Endothelial cell of umbilical vein (primary cell): Measurements from ENCODE around the gene ABTB2.

Experiments used
- EZH2 ChIP-seq: IDR thresholded peaks from 2 replicates; pipeline ENCODE4 v1.6.1; 2012; ENCODE audit warnings: borderline replicate concordance, low read depth, mild to moderate bottlenecking, moderate library complexity, low read length, inconsistent platforms; ENCODE audit not compliant: severe bottlenecking
- FOS ChIP-seq: IDR thresholded peaks from 2 replicates; pipeline ENCODE4 v1.6.1; 2011; ENCODE audit warnings: mild to moderate bottlenecking, low read length, moderate library complexity, borderline replicate concordance; ENCODE audit not compliant: insufficient read depth
- JUN ChIP-seq: IDR thresholded peaks from 2 replicates; pipeline ENCODE4 v1.6.1; 2011; ENCODE audit warnings: borderline replicate concordance, low read depth; ENCODE audit not compliant: insufficient read length, insufficient read depth
- POLR2A ChIP-seq: IDR thresholded peaks from 2 replicates; pipeline ENCODE4 v1.6.1; 2012; ENCODE audit warnings: low read depth, mild to moderate bottlenecking, control low read depth, low read length
- POLR2AphosphoS5 ChIP-seq: IDR thresholded peaks from 2 replicates; pipeline ENCODE4 v1.6.1; 2012; ENCODE audit warnings: low read depth, mild to moderate bottlenecking, control low read depth, low read length, moderate library complexity; ENCODE audit not compliant: insufficient read depth
- TF ChIP-seq, protein P1 (sequence below), 2 donors: IDR thresholded peaks; 1 replicate in 1 of 2; 2 replicates in 1 of 2; pipeline ENCODE4 v1.5.1; 2011; ENCODE audit warnings: low read length in 2 of 2, mild to moderate bottlenecking in 2 of 2, moderate library complexity in 2 of 2, control low read depth in 1 of 2, inconsistent platforms in 1 of 2, low read depth in 1 of 2; ENCODE audit not compliant: insufficient read depth in 1 of 2; ENCODE audit errors: extremely low read depth in 1 of 2
- TF ChIP-seq, protein P2 (sequence below): IDR thresholded peaks from 2 replicates; pipeline ENCODE4 v1.6.1; 2011; ENCODE audit not compliant: insufficient read depth, insufficient read length

DNA sequence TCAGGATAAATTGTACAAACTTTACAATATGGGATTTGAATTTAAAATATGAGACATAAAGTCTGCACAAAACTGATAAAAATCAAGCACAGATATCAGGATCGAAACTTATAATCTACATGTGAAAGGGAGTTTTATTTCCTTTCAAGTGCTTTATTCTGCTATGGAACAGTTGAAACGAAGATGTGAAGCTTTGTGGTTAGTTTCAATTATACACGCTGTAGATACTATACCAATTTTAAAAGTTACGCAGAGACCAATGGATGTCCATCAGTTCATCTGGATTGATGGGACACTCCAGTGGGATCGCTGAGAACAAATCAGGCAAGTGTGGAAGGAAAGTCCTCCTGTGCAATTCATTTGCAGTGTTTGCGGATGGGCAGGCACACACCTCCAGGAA lies 46.5 kb upstream of the ABTB2 start:
- TF ChIP-seq, protein P1, sequence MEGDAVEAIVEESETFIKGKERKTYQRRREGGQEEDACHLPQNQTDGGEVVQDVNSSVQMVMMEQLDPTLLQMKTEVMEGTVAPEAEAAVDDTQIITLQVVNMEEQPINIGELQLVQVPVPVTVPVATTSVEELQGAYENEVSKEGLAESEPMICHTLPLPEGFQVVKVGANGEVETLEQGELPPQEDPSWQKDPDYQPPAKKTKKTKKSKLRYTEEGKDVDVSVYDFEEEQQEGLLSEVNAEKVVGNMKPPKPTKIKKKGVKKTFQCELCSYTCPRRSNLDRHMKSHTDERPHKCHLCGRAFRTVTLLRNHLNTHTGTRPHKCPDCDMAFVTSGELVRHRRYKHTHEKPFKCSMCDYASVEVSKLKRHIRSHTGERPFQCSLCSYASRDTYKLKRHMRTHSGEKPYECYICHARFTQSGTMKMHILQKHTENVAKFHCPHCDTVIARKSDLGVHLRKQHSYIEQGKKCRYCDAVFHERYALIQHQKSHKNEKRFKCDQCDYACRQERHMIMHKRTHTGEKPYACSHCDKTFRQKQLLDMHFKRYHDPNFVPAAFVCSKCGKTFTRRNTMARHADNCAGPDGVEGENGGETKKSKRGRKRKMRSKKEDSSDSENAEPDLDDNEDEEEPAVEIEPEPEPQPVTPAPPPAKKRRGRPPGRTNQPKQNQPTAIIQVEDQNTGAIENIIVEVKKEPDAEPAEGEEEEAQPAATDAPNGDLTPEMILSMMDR (IDR thresholded peaks at IDR 0.05; ENCODE audit: extremely low read depth in 1 of 2, insufficient read depth in 1 of 2, low read depth in 1 of 2, low read length in 2 of 2), result no peak
- no peak for TF ChIP-seq EZH2
- no peak for TF ChIP-seq POLR2A
- no peak for TF ChIP-seq POLR2AphosphoS5
- TF ChIP-seq, protein P2, sequence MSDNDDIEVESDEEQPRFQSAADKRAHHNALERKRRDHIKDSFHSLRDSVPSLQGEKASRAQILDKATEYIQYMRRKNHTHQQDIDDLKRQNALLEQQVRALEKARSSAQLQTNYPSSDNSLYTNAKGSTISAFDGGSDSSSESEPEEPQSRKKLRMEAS, result no peak
- no peak for TF ChIP-seq JUN
- no peak for TF ChIP-seq FOS
